H1 (cell line): ENCODE data around the gene IFITM2. TPM values are rescaled to one million over a fixed set of nuclear protein-coding genes. Genes with fewer than 3 reads are reported as not detected.
"Not testable (repeated sequence)": the region's sequence is repeated elsewhere in the genome, so short reads cannot be mapped to it uniquely, and the experiment has no call there.

ENCODE experiments used
- CTCF ChIA-PET: fragments of 300-600 bp; sonication (Branson Sonifier 250); formaldehyde crosslinking; loops from one replicate; lab custom pipeline; 2021; ENCODE audit not compliant: partially characterized antibody; lab: Charles Lee
- POLR2A ChIA-PET: fragments of 300-600 bp; sonication (Branson Sonifier 250); formaldehyde crosslinking; loops from one replicate; lab custom pipeline; 2021; ENCODE audit warnings: inconsistent platforms; ENCODE audit not compliant: partially characterized antibody; lab: Charles Lee
- DNase-seq, 2 experiments: peaks; one replicate each; pipeline versions ENCODE4 v3.0.0 to v3.0.0-alpha.2; 2010 to 2022; ENCODE audit warnings: low spot score in 2 of 2, low read depth in 1 of 2, mixed read lengths in 1 of 2
- FAIRE-seq: peaks from 2 replicates; lab custom pipeline; 2011; peaks lifted over from hg19 to GRCh38; lab: Jason Lieb, UNC
- H2AFZ ChIP-seq: 2 replicates; pipeline ENCODE4 v1.8.1; 2012; ENCODE audit warnings: low read length, inconsistent platforms
- H2AK5ac ChIP-seq: 2 replicates; pipeline ENCODE4 v1.6.1; 2013; ENCODE audit warnings: low read depth, low read length
- H2BK120ac ChIP-seq: replicated peaks from 2 replicates; pipeline ENCODE3; 2013; ENCODE audit warnings: low read depth, low read length, inconsistent platforms
- H2BK12ac ChIP-seq: 2 replicates; pipeline ENCODE4 v1.6.1; 2013; ENCODE audit warnings: low read depth, low read length
- H2BK15ac ChIP-seq: 2 replicates; pipeline ENCODE4 v1.6.1; 2013; ENCODE audit warnings: low read length
- H2BK20ac ChIP-seq: 2 replicates; pipeline ENCODE4 v1.6.1; 2013; ENCODE audit warnings: low read length
- H2BK5ac ChIP-seq: 2 replicates; pipeline ENCODE4 v1.6.1; 2013; ENCODE audit warnings: low read depth, low read length
- H3K14ac ChIP-seq: 2 replicates; pipeline ENCODE4 v1.6.1; 2013; ENCODE audit warnings: inconsistent platforms; ENCODE audit not compliant: insufficient read length
- H3K18ac ChIP-seq: 2 replicates; pipeline ENCODE4 v1.6.1; 2013; ENCODE audit warnings: low read length; ENCODE audit errors: extremely low read depth
- H3K23ac ChIP-seq: 2 replicates; pipeline ENCODE4 v1.6.1; 2013; ENCODE audit warnings: inconsistent platforms; ENCODE audit not compliant: insufficient read length
- H3K23me2 ChIP-seq: 2 replicates; pipeline ENCODE4 v1.6.1; 2013; ENCODE audit warnings: low read depth, low read length
- H3K27ac ChIP-seq: 2 replicates; pipeline ENCODE4 v1.6.1; 2011; ENCODE audit warnings: low read depth, low read length, inconsistent platforms
- H3K27me3 ChIP-seq, 4 experiments: replicated peaks in 1 of 4; 1 replicate in 1 of 4; 2 replicates in 3 of 4; pipeline versions ENCODE4 v1.6.1 to v1.8.1; 2011 to 2013; ENCODE audit warnings: low read length in 3 of 4, mild to moderate bottlenecking in 3 of 4, inconsistent platforms in 2 of 4, mixed read lengths in 2 of 4, moderate library complexity in 1 of 4; ENCODE audit not compliant: control insufficient read depth in 3 of 4, insufficient read depth in 3 of 4; ENCODE audit errors: extremely low read depth in 1 of 4
- H3K36me3 ChIP-seq, 4 experiments: 2 replicates each; pipeline versions ENCODE4 v1.6.1 to v1.8.1; 2011 to 2013; ENCODE audit warnings: mild to moderate bottlenecking in 4 of 4, low read length in 3 of 4, moderate library complexity in 2 of 4, control low read depth in 1 of 4, inconsistent platforms in 1 of 4; ENCODE audit not compliant: insufficient read depth in 4 of 4, control insufficient read depth in 2 of 4
- H3K4ac ChIP-seq: replicated peaks from 2 replicates; pipeline ENCODE3; 2013; ENCODE audit warnings: low read length, low read depth, mixed read lengths, inconsistent platforms; ENCODE audit not compliant: insufficient read length
- H3K4me1 ChIP-seq, 4 experiments: replicated peaks in 1 of 4; 1 replicate in 1 of 4; 2 replicates in 3 of 4; pipeline versions ENCODE4 v1.6.1 to v1.8.1; 2011 to 2013; ENCODE audit warnings: low read length in 3 of 4, inconsistent platforms in 2 of 4, mixed read lengths in 1 of 4; ENCODE audit not compliant: insufficient read depth in 4 of 4, control insufficient read depth in 3 of 4
- H3K4me2 ChIP-seq, 2 experiments: 2 replicates each; pipeline versions ENCODE4 v1.6.1 to v1.8.1; 2011 to 2013; ENCODE audit warnings: low read depth in 2 of 2, low read length in 2 of 2, control low read depth in 1 of 2, inconsistent platforms in 1 of 2, mild to moderate bottlenecking in 1 of 2; ENCODE audit not compliant: insufficient read depth in 1 of 2
- H3K4me3 ChIP-seq, 4 experiments: fragments of 200-600, 300-600 bp in 1 of 4; sonication (generic), shearing (Covaris generic), sonication (Bioruptor Twin) in 1 of 4; 2 replicates each; pipeline versions ENCODE4 v1.5.1 to v1.8.1; 2011 to 2016; ENCODE audit warnings: low read length in 4 of 4, low read depth in 3 of 4, control low read depth in 2 of 4, inconsistent platforms in 2 of 4, mild to moderate bottlenecking in 2 of 4, mixed read lengths in 1 of 4, moderate library complexity in 1 of 4; ENCODE audit not compliant: insufficient read depth in 2 of 4; ENCODE audit errors: extremely low read depth in 1 of 4
- H3K56ac ChIP-seq: replicated peaks from 2 replicates; pipeline ENCODE3; 2013; ENCODE audit warnings: low read depth, mild to moderate bottlenecking, mixed read lengths, low read length, inconsistent platforms; ENCODE audit not compliant: insufficient read length
- H3K79me1 ChIP-seq: 2 replicates; pipeline ENCODE4 v1.6.1; 2013; ENCODE audit warnings: low read depth, low read length, control low read depth
- H3K79me2 ChIP-seq, 2 experiments: 2 replicates each; pipeline versions ENCODE4 v1.6.1 to v1.8.1; 2012 to 2013; ENCODE audit warnings: low read length in 2 of 2, mild to moderate bottlenecking in 2 of 2, inconsistent platforms in 1 of 2; ENCODE audit not compliant: insufficient read depth in 2 of 2, control insufficient read depth in 1 of 2
- H3K9ac ChIP-seq, 4 experiments: replicated peaks in 1 of 4; 1 replicate in 1 of 4; 2 replicates in 3 of 4; pipeline versions ENCODE4 v1.6.1 to v1.8.1; 2011 to 2013; ENCODE audit warnings: low read depth in 3 of 4, low read length in 3 of 4, control low read depth in 2 of 4, mild to moderate bottlenecking in 2 of 4, moderate library complexity in 2 of 4, inconsistent platforms in 1 of 4; ENCODE audit errors: extremely low read depth in 1 of 4
- H3K9me3 ChIP-seq, 2 experiments: 2 replicates each; pipeline versions ENCODE4 v1.6.1 to v1.8.1; 2012 to 2013; ENCODE audit warnings: mild to moderate bottlenecking in 2 of 2, moderate library complexity in 2 of 2, control low read depth in 1 of 2, inconsistent platforms in 1 of 2, low read depth in 1 of 2, low read length in 1 of 2, mixed read lengths in 1 of 2; ENCODE audit not compliant: insufficient read depth in 2 of 2
- H4K20me1 ChIP-seq, 2 experiments: replicated peaks in 1 of 2; 2 replicates each; pipeline versions ENCODE3 to v1.8.1; 2011 to 2013; ENCODE audit warnings: inconsistent platforms in 2 of 2, low read length in 2 of 2, mild to moderate bottlenecking in 1 of 2; ENCODE audit not compliant: insufficient read depth in 2 of 2, control insufficient read depth in 1 of 2
- H4K5ac ChIP-seq: 2 replicates; pipeline ENCODE4 v1.6.1; 2013; ENCODE audit warnings: low read length, low read depth, mixed read lengths, inconsistent platforms; ENCODE audit not compliant: insufficient read length
- H4K8ac ChIP-seq: 2 replicates; pipeline ENCODE4 v1.8.0; 2013; ENCODE audit warnings: mild to moderate bottlenecking, moderate library complexity, low read length, inconsistent platforms; ENCODE audit not compliant: insufficient read depth; ENCODE audit errors: extremely low read depth
- H4K91ac ChIP-seq: replicated peaks from 2 replicates; pipeline ENCODE3; 2013; ENCODE audit warnings: low read length, mixed read lengths, inconsistent platforms; ENCODE audit not compliant: insufficient read length
- WGBS, 2 experiments: shearing (Covaris generic) in 1 of 2; methylation state at CpG; one replicate each; pipeline versions ENCODE4 v1.1.6 to v1.1.7; 2013 to 2015; ENCODE audit warnings: low lambda C conversion rate in 2 of 2, mixed read lengths in 2 of 2, inconsistent platforms in 1 of 2, low coverage in 1 of 2, missing lambda C conversion rate in 1 of 2; ENCODE audit not compliant: insufficient replicate concordance in 2 of 2, insufficient coverage in 1 of 2, insufficient read length in 1 of 2; ENCODE audit errors: extremely low coverage in 1 of 2, missing lambda C conversion rate in 1 of 2; 5-methylcytosine and 5-hydroxymethylcytosine counted together
- polyA plus RNA-seq, 7 experiments: library from polyadenylated mRNA; depleted of rRNA in 3 of 7; stranded (reverse) in 5 of 7; unstranded in 2 of 7; fragments of >200 nt in 5 of 7; fragments of 200-250 nt in 2 of 7; gene quantifications; 1 replicate in 5 of 7; 2 replicates in 1 of 7; 4 replicates in 1 of 7; pipeline versions ENCODE4 v1.2.1 to v1.2.3, GENCODE V29; 2011 to 2013; ENCODE audit warnings: missing spikeins in 2 of 7, mixed read lengths in 2 of 7
- total RNA-seq: library from RNA; stranded (reverse); fragmentation: NEBNext Ultra II Directional; extraction: Animal tissue kit (Norgen Biotek cat#: 25700); gene quantifications from 2 replicates; pipeline ENCODE4 v1.2.1, GENCODE V29; 2021

IFITM2 gene
- total and polyA plus RNA-seq, 2 of the 8 experiments (the other 6 are each of a cell fraction or from before 2014, with no cell fraction given) = 399 to 764 TPM

GRCh38 chr11:324593-325517, 17.2 kb downstream of the IFITM2 start:
- H3K4me3 ChIP-seq, H4K8ac ChIP-seq, H3K23me2 ChIP-seq, H4K20me1 ChIP-seq, H2AK5ac ChIP-seq, H3K4me2 ChIP-seq, FAIRE-seq, H3K4ac ChIP-seq, H3K36me3 ChIP-seq, H3K27me3 ChIP-seq, H3K9ac ChIP-seq, H2BK15ac ChIP-seq, H3K18ac ChIP-seq, H2BK20ac ChIP-seq, H3K27ac ChIP-seq, H2BK120ac ChIP-seq, H4K91ac ChIP-seq, H3K56ac ChIP-seq, H4K5ac ChIP-seq, H2BK5ac ChIP-seq, H3K79me1 ChIP-seq, H3K23ac ChIP-seq, H2AFZ ChIP-seq, DNase-seq, H3K14ac ChIP-seq, H3K79me2 ChIP-seq, H3K9me3 ChIP-seq: not testable (repeated sequence)
- CTCF ChIA-PET = interaction anchor here (0.7 to 2.3 kb wide), 9 partner anchors 10 to 74 kb away, joined by 3 to 9 read pairs (median 4); partner anchors contain the start of genes IFITM2 and IFITM5
- 84% methylated on average over 24 of the region's 34 CpGs; no CpG with 5 or more reads in 1 of the 2 experiments for WGBS, 2 experiments
- POLR2A ChIA-PET = interaction anchor here (0.8 to 2.2 kb wide), 3 partner anchors 9 to 24 kb away, joined by 3 to 6 read pairs (median 4); no protein-coding TSS in a partner anchor
- peaks cover 0 to 20% (median 5%) of the 10 kb centered on the region in 4 experiments; a peak in 6 of 7 replicates for H3K4me1 ChIP-seq
- H2BK12ac ChIP-seq = peak overlapping the region; percentile 84; the same call in 1 of the 2 replicates
